D721Med (cell line): ENCODE measurements around the gene KLK1.
A peak's percentile ranks its signal among the peaks of the same experiment; 100 is the strongest.
"Not testable (repeated sequence)": the region's sequence is repeated elsewhere in the genome, so short reads cannot be mapped to it uniquely, and the experiment has no call there.

Experiments used
- DNase-seq: peaks from one replicate; pipeline ENCODE4 v3.0.0; 2011; ENCODE audit warnings: low spot score; ENCODE audit not compliant: insufficient read length
- FAIRE-seq: peaks from 2 replicates; lab custom pipeline; 2011; peaks lifted over from hg19 to GRCh38; lab: Jason Lieb, UNC
- CTCF ChIP-seq: IDR thresholded peaks from 2 replicates; pipeline ENCODE4 v1.5.1; 2012; ENCODE audit warnings: mild to moderate bottlenecking, control low read depth; ENCODE audit not compliant: insufficient read depth; ENCODE audit errors: missing control alignments

KLK1 gene

GRCh38 chr19:50815439-50815838 lies 8.1 kb downstream of the KLK1 start:
- TF ChIP-seq CTCF: no peak
- FAIRE-seq: no peak
- no peak for DNase-seq

- no peak for FAIRE-seq
- no peak for TF ChIP-seq CTCF
- no peak for DNase-seq
Observed at GRCh38 chr19:50814883-50815282, 8.7 kb downstream of the KLK1 start.

GRCh38 chr19:50812474-50812873 lies 11.1 kb downstream of the KLK1 start:
- FAIRE-seq (no peak), DNase-seq (no peak)
- no peak for TF ChIP-seq CTCF

GRCh38 chr19:50811622-50812238 lies 11.9 kb downstream of the KLK1 start:
- DNase-seq, FAIRE-seq: not testable (repeated sequence)

- no peak for TF ChIP-seq CTCF
- no peak for DNase-seq
- no peak for FAIRE-seq
Observed at GRCh38 chr19:50808856-50809255, 14.7 kb downstream of the KLK1 start.

GRCh38 chr19:50804420-50805272 lies 18.9 kb downstream of the KLK1 start:
- TF ChIP-seq CTCF: no peak
- DNase-seq: peak; percentile 97
- FAIRE-seq: no peak

GRCh38 chr19:50803633-50804419 lies 19.8 kb downstream of the KLK1 start:
- DNase-seq (no peak), FAIRE-seq (no peak)
- TF ChIP-seq CTCF: no peak
